ENCODE measurements around the gene GPA33.
"Not testable (repeated sequence)": the region's sequence is repeated elsewhere in the genome, so short reads cannot be mapped to it uniquely, and the experiment has no call there.

Gene GPA33

DNA sequence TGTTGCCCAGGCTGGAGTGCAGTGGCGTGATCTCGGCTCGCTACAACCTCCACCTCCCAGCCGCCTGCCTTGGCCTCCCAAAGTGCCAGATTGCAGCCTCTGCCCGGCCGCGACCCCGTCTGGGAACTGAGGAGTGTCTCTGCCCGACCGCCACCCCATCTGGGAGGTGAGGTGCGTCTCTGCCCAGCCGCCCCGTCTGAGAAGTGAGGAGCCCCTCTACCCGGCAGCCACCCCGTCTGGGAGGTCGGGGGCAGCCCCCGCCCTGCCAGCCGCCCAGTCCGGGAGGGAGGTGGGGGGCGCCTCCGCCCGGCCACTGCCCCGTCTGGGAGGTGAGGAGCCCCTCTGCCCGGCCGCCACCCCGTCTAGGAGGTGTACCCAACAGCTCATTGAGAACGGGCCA is 60.6 kb downstream of the GPA33 start:
- H3K36me3 ChIP-seq (ENCODE audit: control insufficient read depth, insufficient read depth, low read length); H3K27ac ChIP-seq (ENCODE audit: low read length); H3K9me3 ChIP-seq (ENCODE audit: control insufficient read depth, insufficient read depth, low read length); H3K4me3 ChIP-seq (ENCODE audit: low read length); H3K4me1 ChIP-seq (ENCODE audit: control insufficient read depth, insufficient read depth, low read length); H3K27me3 ChIP-seq (ENCODE audit: control insufficient read depth, insufficient read depth, low read length); DNase-seq (ENCODE audit: low read depth, low spot score): not testable (repeated sequence)
- no CpG with 5 or more reads among the region's 27 CpGs for whole genome bisulfite sequencing (ENCODE audit: insufficient coverage, insufficient read length)

DNA sequence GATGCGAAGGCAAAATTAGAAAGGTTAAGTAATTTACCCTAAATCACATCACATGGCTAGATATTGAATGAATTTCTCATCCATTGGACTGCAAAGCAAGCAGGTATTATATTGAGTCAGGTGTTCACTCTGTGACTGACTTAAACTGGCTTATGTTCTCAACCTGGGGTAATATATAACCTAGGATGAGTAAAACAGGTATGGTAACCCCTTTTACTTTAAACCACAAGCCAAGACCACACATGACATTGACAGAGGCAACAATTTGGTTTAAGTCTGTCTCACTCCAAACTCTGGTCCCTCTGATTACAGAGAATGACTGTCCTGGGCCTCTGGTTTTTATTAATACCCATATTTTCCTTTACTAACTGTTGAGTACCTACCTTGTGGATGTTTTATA is 67.8 kb downstream of the GPA33 start:
- Histone ChIP-seq H3K27me3 (ENCODE audit: control insufficient read depth, insufficient read depth, low read length) (no peaks in the 10 kb centered on the region), H3K4me3 (ENCODE audit: low read length) (no peak overlapping the region), H3K36me3 (ENCODE audit: control insufficient read depth, insufficient read depth, low read length) (no peaks in the 10 kb centered on the region), H3K9me3 (ENCODE audit: control insufficient read depth, insufficient read depth, low read length) (no peaks in the 10 kb centered on the region), H3K4me1 (ENCODE audit: control insufficient read depth, insufficient read depth, low read length) (no peaks in the 10 kb centered on the region), H3K27ac (ENCODE audit: low read length) (no peak overlapping the region)
- WGBS (ENCODE audit: insufficient coverage, insufficient read length): no CpG with 5 or more reads among the region's 1 CpG
- no peak for DNase-seq (ENCODE audit: low read depth, low spot score)

DNA sequence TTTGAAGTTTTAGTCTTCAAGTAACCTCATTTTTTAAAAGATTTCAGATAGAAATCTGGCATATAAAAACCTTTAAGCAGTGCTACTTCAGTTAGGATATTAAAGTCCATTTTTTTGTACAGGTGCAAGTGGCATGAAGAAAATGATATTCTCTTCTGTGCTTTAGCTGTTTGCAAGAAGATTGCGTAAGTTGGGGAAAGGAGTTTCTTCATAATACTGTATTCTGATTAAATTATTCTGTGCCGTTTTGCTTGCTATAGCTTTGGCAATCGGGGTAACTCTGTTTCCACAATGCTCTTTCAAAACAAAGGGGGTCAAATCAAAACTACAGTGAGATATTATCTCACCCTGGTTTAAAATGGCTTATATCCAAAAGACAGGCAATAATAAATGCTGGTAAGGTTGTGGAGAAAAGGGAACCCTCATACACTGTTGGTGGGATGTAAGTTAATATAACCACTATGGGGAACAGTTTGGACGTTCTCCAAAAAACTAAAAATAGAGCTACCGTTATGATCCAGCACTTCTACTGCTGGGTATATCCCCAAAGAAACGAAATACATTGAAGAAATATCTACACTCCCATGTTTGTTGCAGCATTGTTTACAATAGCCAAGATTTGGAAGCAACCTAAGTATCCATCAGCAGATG is 74.0 kb downstream of the GPA33 start:
- no peaks in the 10 kb centered on the region for H3K9me3 ChIP-seq (ENCODE audit: control insufficient read depth, insufficient read depth, low read length)
- H3K27me3 ChIP-seq (ENCODE audit: control insufficient read depth, insufficient read depth, low read length): no peaks in the 10 kb centered on the region
- WGBS (ENCODE audit: insufficient coverage, insufficient read length): no CpG with 5 or more reads among the region's 6 CpGs
- H3K4me1 ChIP-seq (ENCODE audit: control insufficient read depth, insufficient read depth, low read length): no peaks in the 10 kb centered on the region
- no peak for DNase-seq (ENCODE audit: low read depth, low spot score)
- no peak overlapping the region for H3K4me3 ChIP-seq (ENCODE audit: low read length)
- H3K27ac ChIP-seq (ENCODE audit: low read length): no peak overlapping the region
- no peaks in the 10 kb centered on the region for H3K36me3 ChIP-seq (ENCODE audit: control insufficient read depth, insufficient read depth, low read length)

DNA sequence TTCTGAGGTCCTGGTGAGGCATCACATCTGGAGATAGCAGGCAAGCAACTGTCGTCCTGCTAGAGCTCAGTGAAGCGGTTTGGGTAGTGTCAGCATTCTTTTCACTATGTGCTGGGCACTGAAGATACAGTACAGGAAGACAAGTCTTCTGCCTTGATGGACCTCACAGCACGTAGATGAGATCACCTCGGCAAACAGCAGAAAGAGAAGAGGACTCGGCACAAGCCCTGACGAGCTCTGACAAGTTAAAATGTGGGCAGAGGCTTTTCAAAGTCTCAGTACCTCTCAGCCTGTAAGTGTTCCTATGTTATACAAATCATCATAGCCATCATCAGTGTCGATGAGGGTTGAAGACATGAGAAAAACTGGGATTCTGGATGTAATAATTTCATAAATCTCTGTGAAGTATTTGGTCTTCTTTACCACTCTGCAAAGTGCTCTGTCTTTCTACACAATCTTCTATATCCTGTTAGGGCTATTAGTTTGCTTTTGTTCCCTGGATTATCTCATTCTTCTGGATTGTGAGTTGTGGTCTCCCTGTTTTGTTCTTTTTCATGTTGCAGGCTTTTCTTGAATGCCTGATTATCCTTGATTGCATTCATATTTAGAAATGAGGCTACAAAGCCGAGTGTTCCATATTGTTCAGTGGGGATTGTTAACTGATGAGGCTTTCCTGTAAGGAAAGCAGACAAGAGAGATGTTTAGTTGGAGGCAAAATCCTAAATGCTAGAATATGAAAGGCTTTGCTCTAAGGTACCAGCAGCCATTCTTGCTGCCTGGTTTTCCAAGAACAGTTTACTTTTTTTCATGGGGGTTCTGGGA is 76.9 kb downstream of the GPA33 start:
- Histone ChIP-seq H3K27ac (ENCODE audit: low read length) (no peak overlapping the region), H3K4me1 (ENCODE audit: control insufficient read depth, insufficient read depth, low read length) (no peaks in the 10 kb centered on the region), H3K27me3 (ENCODE audit: control insufficient read depth, insufficient read depth, low read length) (no peaks in the 10 kb centered on the region), H3K9me3 (ENCODE audit: control insufficient read depth, insufficient read depth, low read length) (no peaks in the 10 kb centered on the region), H3K4me3 (ENCODE audit: low read length) (no peak overlapping the region), H3K36me3 (ENCODE audit: control insufficient read depth, insufficient read depth, low read length) (no peaks in the 10 kb centered on the region)
- no CpG with 5 or more reads among the region's 8 CpGs for WGBS (ENCODE audit: insufficient coverage, insufficient read length)
- DNase-seq (ENCODE audit: low read depth, low spot score): no peak

DNA sequence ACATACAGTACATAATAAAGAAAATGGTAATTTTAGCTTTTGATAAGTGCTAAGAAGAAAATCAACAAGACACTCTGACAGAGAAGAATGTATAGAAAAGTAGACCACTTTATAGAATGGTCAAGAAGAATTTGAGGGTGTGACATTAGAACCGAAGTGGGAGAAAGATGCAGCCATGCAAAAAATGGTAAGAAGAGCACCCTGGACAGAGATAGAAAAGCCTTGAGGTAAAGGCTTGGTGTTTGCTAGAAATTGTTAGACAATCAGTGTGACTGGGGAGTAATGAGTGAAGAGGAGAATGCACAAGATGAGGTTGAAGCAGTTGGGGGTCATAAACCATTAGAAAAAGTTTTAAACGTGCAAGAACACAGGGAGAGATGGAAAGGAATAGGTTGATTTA is 77.6 kb downstream of the GPA33 start:
- no peaks in the 10 kb centered on the region for H3K36me3 ChIP-seq (ENCODE audit: control insufficient read depth, insufficient read depth, low read length)
- H3K4me3 ChIP-seq (ENCODE audit: low read length): no peak overlapping the region
- DNase-seq (ENCODE audit: low read depth, low spot score): no peak
- no peak overlapping the region for H3K27ac ChIP-seq (ENCODE audit: low read length)
- no peaks in the 10 kb centered on the region for H3K9me3 ChIP-seq (ENCODE audit: control insufficient read depth, insufficient read depth, low read length)
- no peaks in the 10 kb centered on the region for H3K4me1 ChIP-seq (ENCODE audit: control insufficient read depth, insufficient read depth, low read length)
- H3K27me3 ChIP-seq (ENCODE audit: control insufficient read depth, insufficient read depth, low read length): no peaks in the 10 kb centered on the region
- no CpG with 5 or more reads among the region's 2 CpGs for WGBS (ENCODE audit: insufficient coverage, insufficient read length)

DNA sequence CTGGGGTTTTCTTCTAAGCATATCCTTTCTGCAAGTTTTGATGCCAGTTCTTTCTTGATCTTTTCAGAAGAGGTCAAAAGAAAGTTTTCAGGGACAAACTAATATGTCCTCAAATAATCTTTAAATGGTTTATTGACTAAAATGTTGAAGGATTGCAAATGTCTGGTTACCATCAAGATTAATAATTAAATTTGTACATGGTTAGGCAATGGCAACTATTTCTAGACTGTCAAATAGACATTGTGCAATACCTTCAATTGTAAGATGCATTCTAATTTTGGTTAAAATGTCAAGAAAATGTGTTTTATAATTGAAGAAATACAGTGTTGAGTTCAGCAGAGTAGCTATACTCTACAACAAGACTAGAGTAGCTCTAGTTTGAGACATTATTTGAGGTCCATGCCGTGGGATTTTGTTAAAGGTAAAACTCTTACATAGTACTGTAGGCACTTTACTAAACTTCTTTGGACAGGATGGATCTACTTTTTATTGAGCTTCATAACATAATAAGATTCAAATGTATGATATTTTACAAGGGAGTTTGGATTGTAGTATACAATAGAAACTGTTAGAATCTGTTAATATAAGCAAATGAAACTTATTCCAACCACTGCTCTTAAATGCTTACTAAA is 78.5 kb downstream of the GPA33 start:
- DNase-seq (ENCODE audit: low read depth, low spot score): no peak
- H3K4me1 ChIP-seq (ENCODE audit: control insufficient read depth, insufficient read depth, low read length): no peaks in the 10 kb centered on the region
- H3K9me3 ChIP-seq (ENCODE audit: control insufficient read depth, insufficient read depth, low read length): no peaks in the 10 kb centered on the region
- no peak overlapping the region for H3K4me3 ChIP-seq (ENCODE audit: low read length)
- no peaks in the 10 kb centered on the region for H3K27me3 ChIP-seq (ENCODE audit: control insufficient read depth, insufficient read depth, low read length)
- WGBS (ENCODE audit: insufficient coverage, insufficient read length): no CpG with 5 or more reads among the region's 1 CpG
- H3K36me3 ChIP-seq (ENCODE audit: control insufficient read depth, insufficient read depth, low read length): no peaks in the 10 kb centered on the region
- H3K27ac ChIP-seq (ENCODE audit: low read length): no peak overlapping the region

DNA sequence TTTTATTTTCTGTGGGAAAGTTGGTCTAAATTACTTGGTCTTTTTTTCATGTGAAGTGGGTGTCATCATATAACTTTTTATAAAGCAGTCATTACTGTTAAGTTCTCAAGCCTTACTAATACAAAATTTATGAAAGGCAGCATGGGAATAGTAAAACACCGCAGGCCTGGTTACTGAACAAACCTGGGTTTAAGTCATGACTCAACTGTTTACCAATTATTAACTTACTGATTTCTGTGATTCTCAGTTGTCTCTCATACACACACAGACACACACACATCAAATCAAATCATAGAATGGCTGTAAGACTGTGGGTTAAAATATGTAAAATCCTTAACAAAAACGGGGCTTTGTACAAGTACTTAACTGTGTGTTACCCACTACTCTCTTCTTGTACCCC is 86.5 kb downstream of the GPA33 start:
- no CpG with 5 or more reads among the region's 2 CpGs for WGBS (ENCODE audit: insufficient coverage, insufficient read length)
- H3K27ac ChIP-seq (ENCODE audit: low read length): no peak overlapping the region
- no peaks in the 10 kb centered on the region for H3K36me3 ChIP-seq (ENCODE audit: control insufficient read depth, insufficient read depth, low read length)
- H3K4me1 ChIP-seq (ENCODE audit: control insufficient read depth, insufficient read depth, low read length): no peaks in the 10 kb centered on the region
- no peaks in the 10 kb centered on the region for H3K27me3 ChIP-seq (ENCODE audit: control insufficient read depth, insufficient read depth, low read length)
- no peaks in the 10 kb centered on the region for H3K9me3 ChIP-seq (ENCODE audit: control insufficient read depth, insufficient read depth, low read length)
- no peak for DNase-seq (ENCODE audit: low read depth, low spot score)
- no peak overlapping the region for H3K4me3 ChIP-seq (ENCODE audit: low read length)

Measured in iPS DF 6.9 (cell line).